GM19351 (cell line): ENCODE measurements around the gene DSCAM.

Experiments
- ATAC-seq: cut with Tn5 transposase; IDR thresholded peaks from one replicate; pipeline ENCODE4 v1.9.1; 2021; ENCODE audit warnings: mild to moderate bottlenecking, moderate library complexity; ENCODE audit not compliant: unreplicated experiment

DSCAM gene

DNA sequence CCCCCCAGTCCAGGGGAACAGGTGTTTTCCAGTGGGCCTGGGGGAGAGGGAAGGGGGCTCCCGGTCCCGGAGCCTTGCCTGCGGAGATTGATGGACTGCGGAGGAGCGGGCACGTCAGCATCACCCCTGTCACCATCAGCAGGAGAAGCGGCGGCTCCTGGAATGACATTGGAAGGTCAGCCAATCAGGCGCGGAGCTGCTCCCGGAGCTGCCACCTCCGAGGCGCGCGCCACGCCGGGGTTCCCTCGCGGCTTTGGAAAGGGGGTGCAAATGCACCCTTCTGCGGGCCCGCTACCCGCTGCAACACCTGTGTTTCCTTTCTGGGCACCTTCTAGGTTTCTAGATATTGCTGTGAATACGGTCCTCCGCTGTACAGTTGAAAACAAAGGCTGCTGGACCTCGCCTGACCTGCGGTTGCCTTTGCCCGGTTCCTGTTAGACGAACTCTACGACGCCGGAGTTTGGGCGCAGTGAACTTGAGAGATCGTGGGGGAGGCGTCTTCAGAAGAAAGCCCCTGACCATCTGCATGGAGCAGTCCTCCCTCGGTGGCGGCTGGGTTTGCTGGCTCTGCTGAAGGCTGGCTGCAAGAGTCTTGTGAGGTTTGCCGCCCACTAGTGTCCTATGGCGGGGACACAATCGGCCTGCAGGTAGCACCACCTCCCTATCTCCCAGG, 5.3 kb downstream of the DSCAM start:
- ATAC-seq: no peak

- no peak for ATAC-seq
Observed at GRCh38 chr21:40840401-40841125, 6.4 kb downstream of the DSCAM start.

DNA sequence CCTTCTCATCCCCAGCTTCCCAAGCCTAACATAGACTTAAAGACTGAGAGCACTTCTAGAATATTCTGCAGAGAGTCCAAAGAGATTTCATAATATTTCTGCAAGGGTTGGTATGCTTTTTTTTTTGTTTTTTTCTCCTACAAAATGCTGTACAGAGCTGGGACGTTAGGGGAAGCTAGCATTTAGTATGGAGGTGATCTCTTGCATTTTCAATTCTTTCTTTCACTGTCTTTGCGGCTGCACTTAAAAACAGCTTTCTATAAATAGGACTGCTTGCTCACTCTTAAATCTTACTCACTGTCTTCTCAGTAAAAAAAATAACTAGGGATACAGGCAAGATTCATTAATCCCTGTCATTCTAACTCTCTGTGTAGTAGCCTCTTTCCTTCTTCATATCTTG, 7.4 kb downstream of the DSCAM start:
- ATAC-seq: no peak

DNA sequence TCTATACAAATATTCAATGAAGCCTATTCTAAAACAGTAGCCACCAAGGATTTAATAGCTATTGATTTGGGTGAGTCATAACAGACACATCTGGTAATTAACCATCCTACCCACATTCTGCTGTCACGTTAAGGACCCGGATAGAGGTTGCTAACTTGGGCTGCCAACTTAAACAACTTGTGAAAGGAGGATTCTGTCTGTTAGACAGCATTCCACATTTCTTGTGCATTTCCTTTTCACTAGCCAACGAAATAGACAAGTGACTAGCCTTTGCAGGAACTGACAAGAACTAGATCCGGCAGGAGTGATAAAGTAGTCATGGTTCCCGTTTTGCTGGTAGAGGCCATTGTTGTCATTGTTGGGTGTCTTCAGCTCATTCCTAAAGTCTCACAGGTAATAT, 9.5 kb downstream of the DSCAM start:
- no peak for ATAC-seq

DNA sequence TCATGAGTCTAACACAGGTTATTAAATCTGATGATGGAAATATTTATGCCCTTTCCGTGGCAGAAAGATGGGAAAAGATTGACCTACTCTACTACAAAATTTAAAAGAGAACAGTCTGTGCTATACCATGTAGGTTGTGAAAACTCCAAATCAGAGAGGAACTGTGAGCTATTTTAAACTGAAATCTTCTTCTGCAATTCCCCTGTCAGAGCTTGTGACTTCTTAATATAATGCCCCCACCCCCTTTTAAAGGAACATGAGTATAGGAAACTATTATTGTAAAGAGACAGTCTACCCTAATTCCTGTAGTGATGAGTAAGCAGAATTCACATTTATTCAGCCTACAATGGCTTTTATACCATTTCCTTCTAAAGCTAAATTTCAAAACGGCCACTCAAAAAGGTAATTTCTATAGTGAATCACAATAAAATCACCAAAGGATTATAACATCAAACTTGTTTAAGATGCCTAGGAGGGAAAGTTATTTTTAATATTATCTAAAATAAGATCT, 11.7 kb downstream of the DSCAM start:
- ATAC-seq: no peak

- ATAC-seq: no peak
Observed at GRCh38 chr21:40833184-40833583, 13.8 kb downstream of the DSCAM start.

- ATAC-seq: no peak
Observed at GRCh38 chr21:40832316-40832715, 14.6 kb downstream of the DSCAM start.

DNA sequence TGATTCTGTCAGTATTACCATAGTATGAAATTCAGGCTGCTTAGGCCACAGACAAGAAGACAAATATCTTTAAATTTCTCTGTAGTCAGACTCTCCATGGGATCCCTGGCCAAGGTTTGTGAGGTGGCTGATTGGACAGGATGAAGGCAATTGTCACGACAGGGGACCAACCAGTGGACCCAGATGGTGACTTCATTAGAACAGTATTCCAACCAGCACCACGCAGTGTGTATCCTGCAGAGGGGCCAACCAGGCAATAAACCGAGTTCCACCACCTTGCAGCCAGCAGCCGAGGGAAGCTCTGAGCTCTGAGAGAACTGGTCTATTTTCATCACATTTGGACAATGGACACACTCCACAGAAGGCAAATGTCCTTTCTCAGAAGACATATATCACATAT, 16.1 kb downstream of the DSCAM start:
- ATAC-seq: no peak

DNA sequence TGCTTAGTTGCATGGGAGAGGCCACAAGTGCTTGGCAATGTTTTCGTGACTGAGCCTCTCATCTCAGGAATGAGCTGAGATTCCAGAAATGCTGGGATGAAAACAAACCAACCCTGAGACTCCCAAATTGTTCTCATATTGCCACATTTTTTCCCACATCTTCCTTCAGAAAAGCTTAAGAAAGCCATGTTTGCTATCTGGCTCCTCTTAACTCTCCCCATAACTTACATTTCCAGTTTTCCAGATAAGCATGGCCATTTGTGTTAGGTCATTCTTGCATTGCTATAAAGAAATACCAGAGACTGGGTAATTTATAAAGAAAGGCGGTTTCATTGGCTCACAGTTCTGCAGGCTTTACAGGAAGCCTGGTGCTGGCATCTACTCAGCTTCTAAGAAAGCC, 17.2 kb downstream of the DSCAM start:
- ATAC-seq: no peak

GRCh38 chr21:40829308-40829707, 17.6 kb downstream of the DSCAM start:
- ATAC-seq: no peak

DNA sequence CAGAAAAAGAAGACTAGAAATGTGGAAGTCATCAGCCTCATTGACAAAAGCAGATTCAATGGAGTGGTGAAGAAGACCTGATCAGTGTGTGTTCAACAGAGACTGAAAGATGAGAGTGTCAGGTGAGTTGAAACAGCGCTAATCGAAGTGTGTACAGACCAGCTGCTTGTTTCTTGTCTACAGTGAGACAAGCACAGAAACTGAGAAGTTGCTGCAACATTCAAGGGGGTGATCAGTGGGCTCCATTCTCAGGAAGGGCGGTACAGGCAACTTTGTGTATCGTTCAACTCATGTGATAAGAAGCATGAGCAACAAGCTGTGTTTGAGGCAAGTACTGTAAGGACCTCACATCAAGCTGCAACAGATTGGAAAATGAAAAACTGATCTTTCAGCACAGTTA, 19.4 kb downstream of the DSCAM start:
- no peak for ATAC-seq

DNA sequence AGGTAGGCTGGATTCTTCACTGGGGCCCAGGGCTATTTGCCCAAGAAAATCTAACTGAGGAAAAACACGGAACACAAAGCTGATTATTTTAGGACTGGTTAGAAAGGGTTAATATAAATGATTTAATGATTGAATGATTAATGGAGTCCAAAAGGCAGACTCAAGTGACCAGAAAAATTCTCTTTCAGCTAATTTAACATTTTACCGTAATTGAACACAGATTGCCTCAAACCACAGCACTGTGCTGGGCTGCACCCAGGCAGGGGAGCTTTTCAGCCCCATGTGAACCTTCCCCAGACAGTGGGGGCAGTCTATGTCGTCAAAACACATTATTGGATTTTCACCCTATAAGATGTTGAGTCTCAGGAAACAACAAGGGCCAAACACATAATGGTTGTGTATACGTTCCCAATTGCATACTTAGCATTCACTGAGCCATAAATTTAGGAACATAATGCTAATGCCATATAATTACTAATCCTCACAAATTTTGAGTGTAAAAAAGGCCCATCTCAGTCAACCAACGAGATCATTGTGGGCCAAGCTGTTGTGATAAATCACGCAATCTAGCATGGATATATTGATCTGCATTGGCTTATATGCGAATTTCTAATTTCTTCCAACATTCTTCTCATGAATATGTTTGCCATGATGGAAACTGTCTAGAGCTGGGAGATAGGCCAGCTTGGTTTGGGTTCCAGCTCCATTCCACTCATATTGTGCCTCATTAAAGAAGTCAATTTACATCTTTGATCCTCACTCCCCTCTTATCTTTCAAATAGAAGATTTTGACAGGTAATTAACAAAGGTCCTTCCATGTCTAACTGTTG, 27.7 kb downstream of the DSCAM start:
- ATAC-seq: no peak

DNA sequence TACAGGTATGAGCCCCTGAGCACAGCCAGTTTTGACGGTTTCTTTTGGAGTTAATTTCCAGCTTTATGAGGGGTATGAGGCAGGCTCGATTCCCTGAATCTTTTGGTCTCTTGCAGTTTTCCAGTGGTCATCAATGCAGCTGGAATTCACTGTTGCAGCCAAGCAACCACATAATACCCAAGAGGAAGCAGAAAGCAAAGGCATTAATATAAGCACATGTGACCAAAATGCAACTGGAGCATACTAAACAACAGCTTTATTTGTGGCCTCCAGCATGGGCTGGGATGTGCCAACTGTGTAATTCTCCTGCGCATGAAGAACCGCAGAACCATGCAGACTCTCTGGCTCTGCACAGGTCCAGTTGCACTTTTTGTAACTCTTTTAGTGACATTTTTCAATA, 33.0 kb downstream of the DSCAM start:
- no peak for ATAC-seq

DNA sequence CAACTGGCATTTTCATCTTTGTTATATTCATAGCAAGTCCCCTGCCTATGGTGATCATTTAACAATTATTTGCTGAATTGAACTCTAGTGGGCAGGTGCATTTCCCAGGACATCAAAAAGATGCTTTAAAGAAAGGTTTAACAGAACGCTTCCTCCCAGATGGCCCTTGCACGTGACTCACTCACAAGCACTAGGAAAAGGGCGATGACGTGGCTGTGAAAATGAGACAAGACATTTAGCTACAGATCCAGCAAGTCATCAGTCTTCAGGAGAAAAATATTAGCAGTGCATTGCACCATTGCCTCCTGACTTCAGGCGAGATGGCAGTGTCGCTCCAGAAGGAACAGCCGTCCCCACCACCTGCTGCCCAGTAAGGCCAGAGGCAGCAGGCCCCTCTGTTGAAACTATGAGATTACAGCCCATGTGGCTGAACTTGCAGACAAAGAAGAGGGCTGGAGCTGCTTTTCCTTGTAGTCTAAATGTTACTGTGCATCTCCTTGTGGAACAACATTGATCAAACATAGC, 37.2 kb downstream of the DSCAM start:
- no peak for ATAC-seq

- no peak for ATAC-seq
Observed at GRCh38 chr21:40803101-40803500, 43.9 kb downstream of the DSCAM start.

DNA sequence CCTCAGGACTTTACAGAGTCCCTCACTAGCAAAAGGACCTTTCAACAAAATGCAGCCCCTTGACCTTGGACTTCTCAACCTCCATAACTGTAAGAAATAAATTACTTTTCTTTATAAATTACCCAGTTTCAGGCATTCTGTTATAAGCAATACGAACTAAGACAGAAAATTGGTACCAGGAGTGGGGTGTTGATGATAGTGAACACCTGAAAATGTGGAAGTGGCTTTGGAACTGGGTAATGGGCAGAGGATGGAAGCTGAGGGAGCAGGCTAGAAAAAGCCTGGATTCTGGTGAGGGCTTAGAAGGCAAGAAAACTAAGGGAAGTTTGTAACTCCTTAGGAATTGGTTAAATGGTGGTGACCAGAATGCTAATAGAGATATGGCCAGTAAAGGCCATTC, 46.8 kb downstream of the DSCAM start:
- no peak for ATAC-seq

DNA sequence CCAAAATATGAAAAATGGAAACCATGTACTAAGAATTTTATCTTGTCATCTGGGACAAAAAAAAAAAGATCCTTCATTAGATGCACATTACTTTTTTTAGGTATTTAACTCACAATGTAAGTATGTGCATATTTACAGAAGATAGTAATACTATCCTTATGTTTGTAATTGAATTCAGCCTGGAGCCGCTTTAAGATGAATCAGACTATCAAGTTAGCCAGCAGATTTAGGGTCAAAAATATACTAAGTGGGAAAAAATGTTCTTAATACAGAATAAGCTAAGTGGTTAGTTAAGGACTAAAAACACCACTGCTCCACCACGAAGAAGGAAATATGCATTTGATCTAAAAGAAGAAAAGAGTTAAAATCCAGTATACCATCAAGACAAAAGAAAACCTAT, 49.1 kb downstream of the DSCAM start:
- no peak for ATAC-seq

- no peak for ATAC-seq
Observed at GRCh38 chr21:40797410-40797809, 49.5 kb downstream of the DSCAM start.

- no peak for ATAC-seq
Observed at GRCh38 chr21:40796464-40796863, 50.5 kb downstream of the DSCAM start.

- ATAC-seq: no peak
Observed at GRCh38 chr21:40795313-40795712, 51.6 kb downstream of the DSCAM start.

GRCh38 chr21:40792691-40793456, 54.1 kb downstream of the DSCAM start:
- ATAC-seq: no peak
